WTC11 (cell line): Measurements from ENCODE around the gene XPO6. TPM values are rescaled to one million over a fixed set of nuclear protein-coding genes. Genes with fewer than 3 reads are reported as not detected.

Source experiments
- ATAC-seq: fragments of 200-7000 bp; cut with Tn5 transposase; 2 replicates; pipeline ENCODE4 v1.10.0; 2021; ENCODE audit warnings: mild to moderate bottlenecking, moderate library complexity
- CTCF ChIA-PET: fragments of 300-600 bp; sonication (Branson Sonifier 250); formaldehyde crosslinking; loops from one replicate; lab custom pipeline; 2021; ENCODE audit warnings: antibody characterized with exemption; lab: Charles Lee
- POLR2A ChIA-PET: fragments of 350-600 bp; sonication (Branson Sonifier 250); formaldehyde crosslinking; loops from one replicate; lab custom pipeline; 2021; ENCODE audit warnings: antibody characterized with exemption; lab: Charles Lee
- DNase-seq: peaks from one replicate; pipeline ENCODE4 v3.0.0; 2021; ENCODE audit warnings: low spot score
- H3K27ac Mint-ChIP-seq: 2 replicates; pipeline ENCODE4 v1.8.0; 2021; ENCODE audit warnings: mixed read lengths
- H3K27me3 Mint-ChIP-seq: 2 replicates; pipeline ENCODE4 v1.8.0; 2021; ENCODE audit warnings: low read depth, mild to moderate bottlenecking, moderate library complexity, mixed read lengths
- H3K36me3 Mint-ChIP-seq: 2 replicates; pipeline ENCODE4 v1.8.0; 2021; ENCODE audit warnings: mixed read lengths
- H3K4me1 Mint-ChIP-seq: 2 replicates; pipeline ENCODE4 v1.8.0; 2022; ENCODE audit warnings: mixed read lengths
- H3K4me3 Mint-ChIP-seq: 2 replicates; pipeline ENCODE4 v1.8.0; 2021; ENCODE audit warnings: mild to moderate bottlenecking, moderate library complexity, mixed read lengths
- H3K9me3 Mint-ChIP-seq: 2 replicates; pipeline ENCODE4 v1.8.0; 2021; ENCODE audit warnings: mixed read lengths
- AFF4 ChIP-seq: sonication (generic); formaldehyde crosslinking; IDR thresholded peaks from 2 replicates; pipeline ENCODE4 v1.8.1; 2023; ENCODE audit warnings: mild to moderate bottlenecking, missing genetic modification reagents, borderline replicate concordance
- ARID4B ChIP-seq: sonication (generic); formaldehyde crosslinking; IDR thresholded peaks from 2 replicates; pipeline ENCODE4 v1.8.0; 2023; ENCODE audit warnings: missing genetic modification reagents, mild to moderate bottlenecking, borderline replicate concordance
- FOXP4 ChIP-seq: sonication (generic); formaldehyde crosslinking; IDR thresholded peaks from 2 replicates; pipeline ENCODE4 v1.8.0; 2022; ENCODE audit warnings: mild to moderate bottlenecking, missing genetic modification reagents
- GRHL2 ChIP-seq: fragments of 250-450 bp; sonication (Bioruptor Pico); IDR thresholded peaks from 2 replicates; pipeline ENCODE4 v1.8.0; 2022; ENCODE audit warnings: mild to moderate bottlenecking, moderate library complexity; ENCODE audit not compliant: insufficient replicate concordance, severe bottlenecking
- GTF2I ChIP-seq: fragments of 250-450 bp; sonication (Bioruptor Pico); conservative IDR thresholded peaks from 2 replicates; pipeline ENCODE4 v1.4.0; 2021; ENCODE audit warnings: mild to moderate bottlenecking
- MAX ChIP-seq: sonication (generic); formaldehyde crosslinking; IDR thresholded peaks from 2 replicates; pipeline ENCODE4 v1.8.0; 2022; ENCODE audit warnings: mild to moderate bottlenecking, missing genetic modification reagents
- MYBL2 ChIP-seq: sonication (generic); formaldehyde crosslinking; IDR thresholded peaks from 2 replicates; pipeline ENCODE4 v1.8.1; 2023; ENCODE audit warnings: mild to moderate bottlenecking, moderate library complexity, missing genetic modification reagents
- NFE2L1 ChIP-seq: sonication (generic); formaldehyde crosslinking; IDR thresholded peaks from 2 replicates; pipeline ENCODE4 v1.8.1; 2023; ENCODE audit warnings: missing genetic modification reagents
- NR3C1 ChIP-seq: sonication (generic); formaldehyde crosslinking; conservative IDR thresholded peaks from 2 replicates; pipeline ENCODE4 v1.8.1; 2023; ENCODE audit warnings: low read depth, mild to moderate bottlenecking, missing genetic modification reagents
- OVOL2 ChIP-seq: fragments of 250-450 bp; sonication (Bioruptor Pico); IDR thresholded peaks from 2 replicates; pipeline ENCODE4 v1.9.0; 2021; ENCODE audit warnings: mild to moderate bottlenecking, borderline replicate concordance
- SP1 ChIP-seq: sonication (generic); formaldehyde crosslinking; conservative IDR thresholded peaks from 2 replicates; pipeline ENCODE4 v1.8.1; 2022; ENCODE audit warnings: missing genetic modification reagents
- ZNF232 ChIP-seq: sonication (generic); formaldehyde crosslinking; IDR thresholded peaks from 2 replicates; pipeline ENCODE4 v1.8.0; 2022; ENCODE audit warnings: mild to moderate bottlenecking, missing genetic modification reagents
- ZNF263 ChIP-seq: sonication (generic); formaldehyde crosslinking; IDR thresholded peaks from 2 replicates; pipeline ENCODE4 v1.8.1; 2022; ENCODE audit warnings: low read depth, mild to moderate bottlenecking, moderate library complexity, missing genetic modification reagents
- ZNF281 ChIP-seq: sonication (generic); formaldehyde crosslinking; IDR thresholded peaks from 2 replicates; pipeline ENCODE4 v1.8.0; 2023; ENCODE audit warnings: mild to moderate bottlenecking, missing genetic modification reagents
- ZNF396 ChIP-seq: fragments of 250-450 bp; sonication (Bioruptor Pico); IDR thresholded peaks from 2 replicates; pipeline ENCODE4 v1.8.0; 2021; ENCODE audit warnings: mild to moderate bottlenecking, moderate library complexity, borderline replicate concordance
- ZNF671 ChIP-seq: fragments of 250-450 bp; sonication (Bioruptor Pico); IDR thresholded peaks from 2 replicates; pipeline ENCODE4 v1.8.0; 2021; ENCODE audit warnings: mild to moderate bottlenecking
- total RNA-seq: library from RNA; stranded (reverse); gene quantifications from 3 replicates; pipeline ENCODE4 v1.2.3, GENCODE V29; 2021
- TF ChIP-seq, protein P1 (sequence below): sonication (generic); formaldehyde crosslinking; IDR thresholded peaks from 2 replicates; pipeline ENCODE4 v1.8.0; 2022; ENCODE audit warnings: mild to moderate bottlenecking, missing genetic modification reagents
- TF ChIP-seq, protein P2 (sequence below): sonication (generic); formaldehyde crosslinking; IDR thresholded peaks from 2 replicates; pipeline ENCODE4 v1.8.1; 2022; ENCODE audit warnings: missing genetic modification reagents, borderline replicate concordance
- TF ChIP-seq, protein P3 (sequence below): sonication (generic); formaldehyde crosslinking; IDR thresholded peaks from 2 replicates; pipeline ENCODE4 v1.8.1; 2022; ENCODE audit warnings: low read depth, missing genetic modification reagents, borderline replicate concordance

The XPO6 gene
- total RNA-seq, 1 experiment from 2014 or later: 160 TPM

- TF ChIP-seq, protein P1, sequence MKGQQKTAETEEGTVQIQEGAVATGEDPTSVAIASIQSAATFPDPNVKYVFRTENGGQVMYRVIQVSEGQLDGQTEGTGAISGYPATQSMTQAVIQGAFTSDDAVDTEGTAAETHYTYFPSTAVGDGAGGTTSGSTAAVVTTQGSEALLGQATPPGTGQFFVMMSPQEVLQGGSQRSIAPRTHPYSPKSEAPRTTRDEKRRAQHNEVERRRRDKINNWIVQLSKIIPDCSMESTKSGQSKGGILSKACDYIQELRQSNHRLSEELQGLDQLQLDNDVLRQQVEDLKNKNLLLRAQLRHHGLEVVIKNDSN (CRISPR knock-in tag): no peak
- TF ChIP-seq GRHL2 (no peak), SP1 (CRISPR knock-in tag) (no peak), NFE2L1 (CRISPR knock-in tag) (no peak), MYBL2 (CRISPR knock-in tag) (no peak), ARID4B (CRISPR knock-in tag) (no peak), MAX (CRISPR knock-in tag) (no peak), GTF2I (CRISPR knock-in tag) (no peak)
- TF ChIP-seq, protein P2, sequence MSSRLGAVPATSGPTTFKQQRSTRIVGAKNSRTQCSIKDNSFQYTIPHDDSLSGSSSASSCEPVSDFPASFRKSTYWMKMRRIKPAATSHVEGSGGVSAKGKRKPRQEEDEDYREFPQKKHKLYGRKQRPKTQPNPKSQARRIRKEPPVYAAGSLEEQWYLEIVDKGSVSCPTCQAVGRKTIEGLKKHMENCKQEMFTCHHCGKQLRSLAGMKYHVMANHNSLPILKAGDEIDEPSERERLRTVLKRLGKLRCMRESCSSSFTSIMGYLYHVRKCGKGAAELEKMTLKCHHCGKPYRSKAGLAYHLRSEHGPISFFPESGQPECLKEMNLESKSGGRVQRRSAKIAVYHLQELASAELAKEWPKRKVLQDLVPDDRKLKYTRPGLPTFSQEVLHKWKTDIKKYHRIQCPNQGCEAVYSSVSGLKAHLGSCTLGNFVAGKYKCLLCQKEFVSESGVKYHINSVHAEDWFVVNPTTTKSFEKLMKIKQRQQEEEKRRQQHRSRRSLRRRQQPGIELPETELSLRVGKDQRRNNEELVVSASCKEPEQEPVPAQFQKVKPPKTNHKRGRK: no peak
- TF ChIP-seq, protein P3, sequence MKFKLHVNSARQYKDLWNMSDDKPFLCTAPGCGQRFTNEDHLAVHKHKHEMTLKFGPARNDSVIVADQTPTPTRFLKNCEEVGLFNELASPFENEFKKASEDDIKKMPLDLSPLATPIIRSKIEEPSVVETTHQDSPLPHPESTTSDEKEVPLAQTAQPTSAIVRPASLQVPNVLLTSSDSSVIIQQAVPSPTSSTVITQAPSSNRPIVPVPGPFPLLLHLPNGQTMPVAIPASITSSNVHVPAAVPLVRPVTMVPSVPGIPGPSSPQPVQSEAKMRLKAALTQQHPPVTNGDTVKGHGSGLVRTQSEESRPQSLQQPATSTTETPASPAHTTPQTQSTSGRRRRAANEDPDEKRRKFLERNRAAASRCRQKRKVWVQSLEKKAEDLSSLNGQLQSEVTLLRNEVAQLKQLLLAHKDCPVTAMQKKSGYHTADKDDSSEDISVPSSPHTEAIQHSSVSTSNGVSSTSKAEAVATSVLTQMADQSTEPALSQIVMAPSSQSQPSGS (CRISPR knock-in tag): no peak
- TF ChIP-seq, all 79 proteins: peak for 0
Observed at GRCh38 chr16:28183484-28183883, 28.3 kb downstream of the XPO6 start (continued).

GRCh38 chr16:28182801-28183200 lies 29.0 kb downstream of the XPO6 start:
- ChIA-PET POLR2A (no interaction called here), CTCF (no interaction called here)
- Mint-ChIP-seq H3K4me1 (peaks cover 24% of the 10 kb centered on the region), H3K36me3 (peaks cover 24% of the 10 kb centered on the region), H3K4me3 (no peak overlapping the region), H3K9me3 (peaks cover 5% of the 10 kb centered on the region), H3K27me3 (no peaks in the 10 kb centered on the region), H3K27ac (peak overlapping the region; percentile 47; the same call in 1 of the 2 replicates)
- DNase-seq (no peak), ATAC-seq (no peak)
- TF ChIP-seq NR3C1 (CRISPR knock-in tag): no peak
- no peak for TF ChIP-seq OVOL2 (CRISPR knock-in tag)
- TF ChIP-seq ZNF263 (CRISPR knock-in tag): no peak
- no peak for TF ChIP-seq ZNF396
- no peak for TF ChIP-seq FOXP4 (CRISPR knock-in tag)
- TF ChIP-seq ZNF281 (CRISPR knock-in tag): no peak
- no peak for TF ChIP-seq ZNF671 (CRISPR knock-in tag)
- no peak for TF ChIP-seq AFF4 (CRISPR knock-in tag)
- no peak for TF ChIP-seq ZNF232 (CRISPR knock-in tag)
